SH-SY5Y (cell line): ENCODE results near the gene ZNF184.

Experiments used
- GATA2 ChIP-seq: IDR thresholded peaks from 2 replicates; pipeline ENCODE4 v1.6.1; 2011; ENCODE audit warnings: mild to moderate bottlenecking, low read depth, low read length
- GATA3 ChIP-seq: IDR thresholded peaks from 2 replicates; pipeline ENCODE4 v1.6.1; 2011; ENCODE audit warnings: low read depth, mild to moderate bottlenecking, low read length, moderate library complexity

GRCh38 chr6:27428966-27429365 lies 43.9 kb downstream of the ZNF184 start:
- no peak for TF ChIP-seq GATA2
- no peak for TF ChIP-seq GATA3
